Measurements from ENCODE around the gene ZNF75A. TPM values are rescaled to one million over a fixed set of nuclear protein-coding genes. Genes with fewer than 3 reads are reported as not detected.
A peak's percentile ranks its signal among the peaks of the same experiment; 100 is the strongest.

Gene ZNF75A
- total and polyA plus RNA-seq, 9 of the 15 experiments (the other 6 are each of a cell fraction or from before 2014, with no cell fraction given): 7.2 to 24.5 (median 17.1) TPM

DNA sequence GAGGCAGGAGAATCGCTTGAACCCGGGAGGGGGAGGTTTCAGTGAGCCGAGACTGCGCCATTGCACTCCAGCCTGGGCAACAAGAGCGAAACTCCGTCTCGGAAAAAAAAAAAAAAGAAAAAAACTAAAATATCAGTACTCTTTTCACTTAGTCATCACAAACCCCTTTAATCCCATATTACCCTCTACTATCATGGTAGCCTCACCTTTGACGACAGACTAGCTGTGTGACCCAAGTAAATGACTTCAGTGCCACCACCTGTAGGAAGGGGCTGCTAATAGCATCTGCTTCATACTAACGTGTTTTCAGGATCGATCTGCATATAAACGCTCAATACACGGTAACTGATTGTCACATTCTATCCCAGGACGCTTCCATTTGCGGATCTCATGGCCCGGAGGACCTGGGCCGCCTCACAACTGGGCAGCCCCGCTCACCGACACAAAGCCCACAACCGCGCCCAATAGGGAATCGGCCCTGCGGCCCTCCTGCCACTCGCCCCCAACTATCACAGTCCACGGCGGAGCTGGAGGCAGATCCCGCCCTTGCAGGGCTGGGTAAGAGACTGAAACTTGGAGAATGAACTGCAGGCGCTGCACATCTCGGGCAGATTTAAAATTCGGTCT lies 23.1 kb upstream of the ZNF75A start:
- H3K4me2 ChIP-seq (ENCODE audit: insufficient read depth, low read length): peak overlapping the region; percentile 98
- peak overlapping the region; percentile 100 for H3K27ac ChIP-seq (ENCODE audit: extremely low read depth, low read depth, low read length)
- peak overlapping the region; percentile 97 for H2AFZ ChIP-seq (ENCODE audit: low read depth, low read length)
- peak overlapping the region; percentile 96 to 99 for H3K9ac ChIP-seq (ENCODE audit: insufficient read depth in 1 of 2, low read depth in 2 of 2, low read length in 2 of 2)
- no peaks in the 10 kb centered on the region for H3K27me3 ChIP-seq (ENCODE audit: control insufficient read depth in 2 of 2, insufficient read depth in 2 of 2, low read length in 2 of 2)
- ChIA-PET POLR2A (interaction anchor here (0.6 to 3.1 kb wide), 21 partner anchors 9 to 443 kb away, joined by 3 to 15 read pairs (median 4); partner anchors contain the start of genes ZNF174 and ZSCAN32), CTCF (ENCODE audit: low intra/inter-chr PET ratio) (no interaction called here)
- ATAC-seq (peak; percentile 74), FAIRE-seq (peak; percentile 55), DNase-seq (ENCODE audit: extremely low read depth in 1 of 4, low spot score in 3 of 4) (peak in 1 of 4 experiments; percentile 75)
- in situ Hi-C loops (cut with MboI): no loop called here
- intact Hi-C loops (cut with micrococcal nuclease): loop anchor here (2.0 kb wide), 1 partner anchor 17 kb away; no protein-coding TSS in a partner anchor
- 12% methylated on average over 25 of the region's 29 CpGs for WGBS (ENCODE audit: insufficient coverage, low coverage, missing lambda C conversion rate)
- H3K9me3 ChIP-seq (replicated peaks; ENCODE audit: control insufficient read depth, insufficient read depth, low read depth, low read length): peaks cover 3% of the 10 kb centered on the region
- peak overlapping the region; percentile 93 for H3K4me3 ChIP-seq
- H3K9me1 ChIP-seq (ENCODE audit: control insufficient read depth, insufficient read depth, low read length): no peaks in the 10 kb centered on the region
- TSS peak; percentile 86 for BruUV-seq (replicated peaks)
- peaks cover 22% of the 10 kb centered on the region; the same call in 2 of the 3 replicates for H3K36me3 ChIP-seq (ENCODE audit: control insufficient read depth, insufficient read depth, low read length)
- peaks cover 8 to 22% of the 10 kb centered on the region in 2 experiments; a peak in 4 of 5 replicates for H3K4me1 ChIP-seq (replicated peaks in 1 of 2; ENCODE audit: control insufficient read depth in 2 of 2, insufficient read depth in 2 of 2, low read length in 2 of 2)
- peaks cover 32% of the 10 kb centered on the region for H3K79me2 ChIP-seq (ENCODE audit: control insufficient read depth, insufficient read depth, low read length)
- no peaks in the 10 kb centered on the region for H4K20me1 ChIP-seq (replicated peaks; ENCODE audit: control insufficient read depth, insufficient read depth, low read length)
- peak; percentile 43; the same call in 1 of the 2 replicates for TF ChIP-seq ZNF431 (CRISPR knock-in tag; IDR thresholded peaks at IDR 0.05)
- TF ChIP-seq, protein P1, sequence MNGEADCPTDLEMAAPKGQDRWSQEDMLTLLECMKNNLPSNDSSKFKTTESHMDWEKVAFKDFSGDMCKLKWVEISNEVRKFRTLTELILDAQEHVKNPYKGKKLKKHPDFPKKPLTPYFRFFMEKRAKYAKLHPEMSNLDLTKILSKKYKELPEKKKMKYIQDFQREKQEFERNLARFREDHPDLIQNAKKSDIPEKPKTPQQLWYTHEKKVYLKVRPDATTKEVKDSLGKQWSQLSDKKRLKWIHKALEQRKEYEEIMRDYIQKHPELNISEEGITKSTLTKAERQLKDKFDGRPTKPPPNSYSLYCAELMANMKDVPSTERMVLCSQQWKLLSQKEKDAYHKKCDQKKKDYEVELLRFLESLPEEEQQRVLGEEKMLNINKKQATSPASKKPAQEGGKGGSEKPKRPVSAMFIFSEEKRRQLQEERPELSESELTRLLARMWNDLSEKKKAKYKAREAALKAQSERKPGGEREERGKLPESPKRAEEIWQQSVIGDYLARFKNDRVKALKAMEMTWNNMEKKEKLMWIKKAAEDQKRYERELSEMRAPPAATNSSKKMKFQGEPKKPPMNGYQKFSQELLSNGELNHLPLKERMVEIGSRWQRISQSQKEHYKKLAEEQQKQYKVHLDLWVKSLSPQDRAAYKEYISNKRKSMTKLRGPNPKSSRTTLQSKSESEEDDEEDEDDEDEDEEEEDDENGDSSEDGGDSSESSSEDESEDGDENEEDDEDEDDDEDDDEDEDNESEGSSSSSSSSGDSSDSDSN (IDR thresholded peaks at IDR 0.05; ENCODE audit: borderline replicate concordance in 1 of 2, low read depth in 2 of 2, low read length in 2 of 2): peak in 1 of 2 experiments; percentile 74; a peak in 2 of 4 replicates
- no peak for TF ChIP-seq TSC22D4 (tag; IDR thresholded peaks at IDR 0.05)
- TF ChIP-seq, protein P2, sequence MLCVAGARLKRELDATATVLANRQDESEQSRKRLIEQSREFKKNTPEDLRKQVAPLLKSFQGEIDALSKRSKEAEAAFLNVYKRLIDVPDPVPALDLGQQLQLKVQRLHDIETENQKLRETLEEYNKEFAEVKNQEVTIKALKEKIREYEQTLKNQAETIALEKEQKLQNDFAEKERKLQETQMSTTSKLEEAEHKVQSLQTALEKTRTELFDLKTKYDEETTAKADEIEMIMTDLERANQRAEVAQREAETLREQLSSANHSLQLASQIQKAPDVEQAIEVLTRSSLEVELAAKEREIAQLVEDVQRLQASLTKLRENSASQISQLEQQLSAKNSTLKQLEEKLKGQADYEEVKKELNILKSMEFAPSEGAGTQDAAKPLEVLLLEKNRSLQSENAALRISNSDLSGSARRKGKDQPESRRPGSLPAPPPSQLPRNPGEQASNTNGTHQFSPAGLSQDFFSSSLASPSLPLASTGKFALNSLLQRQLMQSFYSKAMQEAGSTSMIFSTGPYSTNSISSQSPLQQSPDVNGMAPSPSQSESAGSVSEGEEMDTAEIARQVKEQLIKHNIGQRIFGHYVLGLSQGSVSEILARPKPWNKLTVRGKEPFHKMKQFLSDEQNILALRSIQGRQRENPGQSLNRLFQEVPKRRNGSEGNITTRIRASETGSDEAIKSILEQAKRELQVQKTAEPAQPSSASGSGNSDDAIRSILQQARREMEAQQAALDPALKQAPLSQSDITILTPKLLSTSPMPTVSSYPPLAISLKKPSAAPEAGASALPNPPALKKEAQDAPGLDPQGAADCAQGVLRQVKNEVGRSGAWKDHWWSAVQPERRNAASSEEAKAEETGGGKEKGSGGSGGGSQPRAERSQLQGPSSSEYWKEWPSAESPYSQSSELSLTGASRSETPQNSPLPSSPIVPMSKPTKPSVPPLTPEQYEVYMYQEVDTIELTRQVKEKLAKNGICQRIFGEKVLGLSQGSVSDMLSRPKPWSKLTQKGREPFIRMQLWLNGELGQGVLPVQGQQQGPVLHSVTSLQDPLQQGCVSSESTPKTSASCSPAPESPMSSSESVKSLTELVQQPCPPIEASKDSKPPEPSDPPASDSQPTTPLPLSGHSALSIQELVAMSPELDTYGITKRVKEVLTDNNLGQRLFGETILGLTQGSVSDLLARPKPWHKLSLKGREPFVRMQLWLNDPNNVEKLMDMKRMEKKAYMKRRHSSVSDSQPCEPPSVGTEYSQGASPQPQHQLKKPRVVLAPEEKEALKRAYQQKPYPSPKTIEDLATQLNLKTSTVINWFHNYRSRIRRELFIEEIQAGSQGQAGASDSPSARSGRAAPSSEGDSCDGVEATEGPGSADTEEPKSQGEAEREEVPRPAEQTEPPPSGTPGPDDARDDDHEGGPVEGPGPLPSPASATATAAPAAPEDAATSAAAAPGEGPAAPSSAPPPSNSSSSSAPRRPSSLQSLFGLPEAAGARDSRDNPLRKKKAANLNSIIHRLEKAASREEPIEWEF (CRISPR knock-in tag; IDR thresholded peaks at IDR 0.05): peak; percentile 72; the same call in 1 of the 2 replicates
- peak; percentile 91 for TF ChIP-seq ZNF316 (IDR thresholded peaks at IDR 0.05)
- peak; percentile 77 for TF ChIP-seq C11orf30 (IDR thresholded peaks at IDR 0.05; ENCODE audit: low read depth)
- TF ChIP-seq TAF1 (IDR thresholded peaks at IDR 0.05; ENCODE audit: control insufficient read depth, extremely low read depth, insufficient read depth, low read length, severe bottlenecking): peak; percentile 40
- TF ChIP-seq, protein P3, sequence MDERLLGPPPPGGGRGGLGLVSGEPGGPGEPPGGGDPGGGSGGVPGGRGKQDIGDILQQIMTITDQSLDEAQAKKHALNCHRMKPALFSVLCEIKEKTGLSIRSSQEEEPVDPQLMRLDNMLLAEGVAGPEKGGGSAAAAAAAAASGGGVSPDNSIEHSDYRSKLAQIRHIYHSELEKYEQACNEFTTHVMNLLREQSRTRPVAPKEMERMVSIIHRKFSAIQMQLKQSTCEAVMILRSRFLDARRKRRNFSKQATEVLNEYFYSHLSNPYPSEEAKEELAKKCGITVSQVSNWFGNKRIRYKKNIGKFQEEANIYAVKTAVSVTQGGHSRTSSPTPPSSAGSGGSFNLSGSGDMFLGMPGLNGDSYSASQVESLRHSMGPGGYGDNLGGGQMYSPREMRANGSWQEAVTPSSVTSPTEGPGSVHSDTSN (CRISPR knock-in tag; IDR thresholded peaks at IDR 0.05; ENCODE audit: low read depth): no peak
- TF ChIP-seq, protein P3 (tag; conservative IDR thresholded peaks at IDR 0.05; ENCODE audit: low read depth): no peak
- peak in 1 of 2 experiments; percentile 47; a peak in 2 of 4 replicates for TF ChIP-seq MAZ (CRISPR knock-in tag; conservative IDR thresholded peaks at IDR 0.05 in 1 of 2, IDR thresholded peaks at IDR 0.05 in 1 of 2)
